NCI-H146 (cell line): Measurements from ENCODE around the gene VWA8.
"Not testable (repeated sequence)": the region's sequence is repeated elsewhere in the genome, so short reads cannot be mapped to it uniquely, and the experiment has no call there.

Experiments
- DNase-seq: peaks from one replicate; lab custom pipeline; 2025; lab: John Stamatoyannopoulos, UW

Gene VWA8

GRCh38 chr13:41682001-41682400, 278.9 kb downstream of the VWA8 start:
- DNase-seq: no peak

- DNase-seq: no peak
These were observed 279.3 kb downstream of the VWA8 start for GRCh38 chr13:41681587-41681986.

GRCh38 chr13:41680900-41681299, 280.0 kb downstream of the VWA8 start:
- peak; percentile 12 for DNase-seq

GRCh38 chr13:41678848-41679247, 282.1 kb downstream of the VWA8 start:
- DNase-seq: no peak

GRCh38 chr13:41678249-41678648, 282.7 kb downstream of the VWA8 start:
- no peak for DNase-seq

GRCh38 chr13:41675306-41675705, 285.6 kb downstream of the VWA8 start:
- no peak for DNase-seq

GRCh38 chr13:41674246-41674645, 286.7 kb downstream of the VWA8 start:
- DNase-seq: no peak

- DNase-seq: no peak
These were observed 287.3 kb downstream of the VWA8 start for GRCh38 chr13:41673640-41674039.

- DNase-seq: no peak
These were observed 290.0 kb downstream of the VWA8 start for GRCh38 chr13:41670873-41671443.

- peak; percentile 90 for DNase-seq
These were observed 292.7 kb downstream of the VWA8 start for GRCh38 chr13:41668130-41668757.

- DNase-seq: no peak
These were observed 294.3 kb downstream of the VWA8 start for GRCh38 chr13:41666644-41667043.

GRCh38 chr13:41660411-41660810, 300.5 kb downstream of the VWA8 start:
- no peak for DNase-seq

- no peak for DNase-seq
These were observed 302.8 kb downstream of the VWA8 start for GRCh38 chr13:41658057-41658661.

GRCh38 chr13:41655997-41656396, 304.9 kb downstream of the VWA8 start:
- DNase-seq: no peak

- no peak for DNase-seq
These were observed 306.1 kb downstream of the VWA8 start for GRCh38 chr13:41654796-41655195.

GRCh38 chr13:41652735-41653361, 308.1 kb downstream of the VWA8 start:
- DNase-seq: peak; percentile 14

GRCh38 chr13:41651413-41652058, 309.4 kb downstream of the VWA8 start:
- no peak for DNase-seq

- DNase-seq: no peak
These were observed 310.2 kb downstream of the VWA8 start for GRCh38 chr13:41650706-41651105.

- DNase-seq: no peak
These were observed 311.2 kb downstream of the VWA8 start for GRCh38 chr13:41649659-41650058.

GRCh38 chr13:41648314-41648935, 312.5 kb downstream of the VWA8 start:
- DNase-seq: peak; percentile 6

GRCh38 chr13:41647699-41648313, 313.1 kb downstream of the VWA8 start:
- DNase-seq: not testable (repeated sequence)

- DNase-seq: no peak
These were observed 315.6 kb downstream of the VWA8 start for GRCh38 chr13:41645331-41645730.
